ENCODE measurements around the gene PCSK1. TPM values are rescaled to one million over a fixed set of nuclear protein-coding genes. Genes with fewer than 3 reads are reported as not detected.
"Not testable (repeated sequence)": the region's sequence is repeated elsewhere in the genome, so short reads cannot be mapped to it uniquely, and the experiment has no call there.

The PCSK1 gene
- total RNA-seq, 4 donors from 2014 or later, result 0.62 to 1.6 (median 0.92) TPM; not detected in 1

DNA sequence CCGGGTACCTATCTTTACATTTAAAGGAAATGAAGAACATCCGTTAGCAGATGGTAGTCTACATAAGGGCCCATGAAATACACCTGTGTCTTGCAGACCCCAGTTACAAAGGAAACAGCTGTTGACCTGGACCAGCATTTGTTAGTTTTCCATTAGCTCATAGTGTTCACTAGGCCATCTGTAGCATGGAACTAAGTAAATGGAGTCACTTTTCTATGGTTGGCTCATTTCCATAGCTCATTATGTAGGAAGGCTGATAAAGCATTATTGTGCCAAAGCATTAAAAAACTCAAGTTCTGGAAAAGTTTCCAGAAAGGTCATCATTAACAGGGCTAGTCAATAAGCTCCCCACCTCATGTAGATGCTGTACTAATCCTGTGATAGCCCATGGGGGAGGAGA, 62.1 kb downstream of the PCSK1 start:
- TF ChIP-seq, protein P1, sequence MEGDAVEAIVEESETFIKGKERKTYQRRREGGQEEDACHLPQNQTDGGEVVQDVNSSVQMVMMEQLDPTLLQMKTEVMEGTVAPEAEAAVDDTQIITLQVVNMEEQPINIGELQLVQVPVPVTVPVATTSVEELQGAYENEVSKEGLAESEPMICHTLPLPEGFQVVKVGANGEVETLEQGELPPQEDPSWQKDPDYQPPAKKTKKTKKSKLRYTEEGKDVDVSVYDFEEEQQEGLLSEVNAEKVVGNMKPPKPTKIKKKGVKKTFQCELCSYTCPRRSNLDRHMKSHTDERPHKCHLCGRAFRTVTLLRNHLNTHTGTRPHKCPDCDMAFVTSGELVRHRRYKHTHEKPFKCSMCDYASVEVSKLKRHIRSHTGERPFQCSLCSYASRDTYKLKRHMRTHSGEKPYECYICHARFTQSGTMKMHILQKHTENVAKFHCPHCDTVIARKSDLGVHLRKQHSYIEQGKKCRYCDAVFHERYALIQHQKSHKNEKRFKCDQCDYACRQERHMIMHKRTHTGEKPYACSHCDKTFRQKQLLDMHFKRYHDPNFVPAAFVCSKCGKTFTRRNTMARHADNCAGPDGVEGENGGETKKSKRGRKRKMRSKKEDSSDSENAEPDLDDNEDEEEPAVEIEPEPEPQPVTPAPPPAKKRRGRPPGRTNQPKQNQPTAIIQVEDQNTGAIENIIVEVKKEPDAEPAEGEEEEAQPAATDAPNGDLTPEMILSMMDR (IDR thresholded peaks at IDR 0.05), result no peak
- TF ChIP-seq POLR2AphosphoS5 (IDR thresholded peaks at IDR 0.05) (no peak), EP300 (IDR thresholded peaks at IDR 0.05) (no peak), POLR2A (IDR thresholded peaks at IDR 0.05) (no peak)

DNA sequence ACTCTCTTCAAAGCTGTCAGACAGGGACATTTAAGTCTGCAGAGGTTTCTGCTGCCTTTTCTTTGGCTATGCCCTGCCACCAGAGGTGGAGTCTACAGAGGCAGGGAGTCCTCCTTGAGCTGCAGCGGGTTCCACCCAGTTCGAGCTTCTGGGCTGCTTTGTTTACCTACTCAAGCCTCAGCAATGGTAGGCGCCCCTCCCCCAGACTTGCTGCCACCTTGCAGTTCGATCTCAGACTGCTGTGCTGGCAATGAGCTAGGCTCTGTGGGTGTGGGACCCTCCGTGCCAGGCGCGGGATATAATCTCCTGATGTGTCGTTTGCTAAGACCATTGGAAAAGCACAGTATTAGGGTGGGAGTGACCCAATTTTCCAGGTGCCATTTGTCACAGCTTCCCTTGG, 65.7 kb downstream of the PCSK1 start:
- H3K9me3 ChIP-seq, H3K36me3 ChIP-seq, H3K4me1 ChIP-seq, H3K27ac ChIP-seq, ATAC-seq, H3K27me3 ChIP-seq, H3K4me3 ChIP-seq: not testable (repeated sequence)
- no CpG with 5 or more reads among the region's 8 CpGs for WGBS, 2 donors (ENCODE audit: low coverage in 1 of 2)

More for the DNA sequence above, 62.1 kb downstream of the PCSK1 start:
- Histone ChIP-seq H3K36me3 (no peaks in the 10 kb centered on the region), H3K9me3 (no peaks in the 10 kb centered on the region), H3K4me1 (no peaks in the 10 kb centered on the region), H3K27me3 (no peaks in the 10 kb centered on the region), H3K4me3 (no peak overlapping the region), H3K27ac (no peak overlapping the region)
- 73% methylated on average over 2 of the region's 2 CpGs; no CpG with 5 or more reads in 1 of the 2 donors for WGBS, 2 donors (ENCODE audit: low coverage in 1 of 2)
- no peak for ATAC-seq

DNA sequence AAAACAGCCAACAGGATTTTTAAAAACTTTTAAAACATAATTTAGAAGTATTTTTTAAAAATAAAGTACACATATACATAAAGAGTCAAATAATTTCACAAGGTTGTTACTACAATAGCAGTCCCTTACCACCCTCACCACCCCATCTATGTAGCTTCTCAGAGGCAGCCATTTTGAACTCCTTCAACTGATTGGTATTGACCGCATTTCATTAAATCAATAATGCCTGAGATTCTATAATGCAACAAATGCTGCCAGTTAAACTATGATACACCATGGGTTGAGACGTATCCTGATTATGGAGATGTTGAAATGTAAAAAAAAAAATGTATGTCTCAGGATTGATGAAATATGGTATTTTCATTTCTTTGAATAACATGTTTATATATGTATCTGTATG, 78.8 kb downstream of the PCSK1 start:
- Histone ChIP-seq H3K27me3 (no peaks in the 10 kb centered on the region), H3K27ac (no peak overlapping the region), H3K4me1 (no peaks in the 10 kb centered on the region), H3K4me3 (no peak overlapping the region), H3K9me3 (no peaks in the 10 kb centered on the region), H3K36me3 (no peaks in the 10 kb centered on the region)
- WGBS, 2 donors (ENCODE audit: low coverage in 1 of 2), result 93 to 95% methylated on average over 2 of the region's 2 CpGs
- ATAC-seq, result no peak
- TF ChIP-seq, protein P1 (IDR thresholded peaks at IDR 0.05), result no peak
- no peak for TF ChIP-seq POLR2A (IDR thresholded peaks at IDR 0.05)
- TF ChIP-seq EP300 (IDR thresholded peaks at IDR 0.05), result no peak
- TF ChIP-seq POLR2AphosphoS5 (IDR thresholded peaks at IDR 0.05), result no peak

DNA sequence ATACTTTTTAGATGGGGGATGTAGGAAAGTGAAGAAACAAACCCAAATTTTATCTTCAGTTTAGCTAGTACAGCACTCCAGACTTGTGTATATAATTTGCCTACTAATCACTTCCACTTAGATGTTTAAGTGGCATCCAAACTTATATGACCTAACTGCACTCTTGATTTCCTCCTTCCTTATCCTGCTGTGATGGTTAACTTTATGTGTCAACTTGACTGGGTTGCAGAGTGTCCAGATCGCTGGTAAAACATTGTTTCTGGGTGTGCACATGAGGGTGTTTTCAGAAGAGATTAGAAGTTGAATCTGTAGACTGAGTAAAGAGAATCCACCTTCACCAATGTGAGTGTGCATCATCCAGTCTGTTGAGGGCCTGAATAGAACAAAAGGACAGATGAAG, 79.8 kb downstream of the PCSK1 start:
- H3K4me1 ChIP-seq, result no peaks in the 10 kb centered on the region
- H3K9me3 ChIP-seq, result no peaks in the 10 kb centered on the region
- 87 to 100% methylated on average over 1 of the region's 1 CpG for WGBS, 2 donors (ENCODE audit: low coverage in 1 of 2)
- H3K27me3 ChIP-seq, result no peaks in the 10 kb centered on the region
- ATAC-seq, result no peak
- no peak overlapping the region for H3K4me3 ChIP-seq
- TF ChIP-seq POLR2AphosphoS5 (IDR thresholded peaks at IDR 0.05) (no peak), POLR2A (IDR thresholded peaks at IDR 0.05) (no peak), EP300 (IDR thresholded peaks at IDR 0.05) (no peak)
- TF ChIP-seq, protein P1 (IDR thresholded peaks at IDR 0.05), result no peak
- H3K27ac ChIP-seq, result no peak overlapping the region
- no peaks in the 10 kb centered on the region for H3K36me3 ChIP-seq

DNA sequence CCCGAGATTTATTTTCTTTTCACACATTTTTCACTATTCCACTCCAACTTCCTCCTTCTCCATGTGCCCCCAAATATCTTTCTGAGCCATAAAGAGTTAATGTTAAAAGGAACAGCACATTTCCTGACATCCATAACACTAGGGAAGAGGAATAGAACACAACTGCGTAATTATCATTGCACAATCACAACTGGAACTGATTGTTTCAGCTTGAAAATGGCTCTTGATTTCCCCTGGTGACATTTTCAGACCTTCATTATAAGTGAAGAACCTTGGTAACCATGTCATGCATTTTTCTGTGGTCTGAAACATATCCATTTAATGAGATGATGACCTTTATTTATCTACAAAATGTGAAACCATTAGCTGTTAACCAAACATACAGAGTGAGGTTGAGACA, 82.4 kb downstream of the PCSK1 start:
- no peak overlapping the region for H3K4me3 ChIP-seq
- TF ChIP-seq EP300 (IDR thresholded peaks at IDR 0.05) (no peak), POLR2AphosphoS5 (IDR thresholded peaks at IDR 0.05) (no peak), POLR2A (IDR thresholded peaks at IDR 0.05) (no peak)
- TF ChIP-seq, protein P1 (IDR thresholded peaks at IDR 0.05), result no peak
- WGBS, 2 donors (ENCODE audit: low coverage in 1 of 2), result 60 to 64% methylated on average over 2 of the region's 2 CpGs

More for the DNA sequence above, 82.4 kb downstream of the PCSK1 start:
- H3K27ac ChIP-seq, result no peak overlapping the region
- H3K9me3 ChIP-seq, result no peaks in the 10 kb centered on the region
- no peaks in the 10 kb centered on the region for H3K4me1 ChIP-seq
- ATAC-seq, result no peak
- no peaks in the 10 kb centered on the region for H3K36me3 ChIP-seq
- no peaks in the 10 kb centered on the region for H3K27me3 ChIP-seq

All from gastroesophageal sphincter (tissue), 4 donors.